ENCODE results near the gene MAB21L4.

The MAB21L4 gene

DNA sequence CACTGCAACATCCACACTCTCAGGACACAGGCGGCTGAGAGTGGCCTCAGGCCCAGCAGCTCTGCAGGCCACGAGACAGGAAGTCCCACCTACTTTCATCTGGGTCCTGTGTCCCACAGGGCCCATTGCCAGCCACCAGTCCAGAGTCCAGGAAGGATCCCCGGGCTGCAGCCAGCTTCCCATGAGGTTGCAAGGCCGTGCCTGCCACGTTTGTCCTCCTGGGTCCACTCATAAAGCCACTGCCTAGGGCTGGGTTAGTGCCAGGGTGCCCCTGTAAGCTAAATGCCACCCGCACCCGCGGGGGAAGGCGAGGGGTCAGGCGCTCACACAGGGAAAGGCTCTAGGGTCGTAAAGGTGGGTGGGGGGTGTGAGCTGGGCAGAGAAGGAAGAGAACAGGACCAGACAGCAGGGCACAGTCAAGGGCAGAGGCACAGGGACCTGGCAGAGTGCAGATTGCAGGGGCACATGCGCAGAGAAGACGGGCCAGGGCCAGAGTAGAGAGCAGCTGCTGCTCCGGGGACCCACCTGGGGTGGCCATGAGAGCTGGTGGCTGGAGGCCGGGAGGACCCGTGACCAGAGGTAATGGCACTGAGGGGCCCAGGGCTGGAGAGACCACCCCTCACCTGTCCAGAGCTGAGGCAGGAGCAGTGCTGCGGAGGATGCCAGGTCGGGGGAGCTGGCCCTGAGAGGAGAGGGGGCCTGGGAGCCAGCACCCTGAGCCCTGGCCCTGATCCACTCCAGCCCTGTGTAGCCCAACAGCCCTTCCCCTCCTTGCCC, 19.3 kb downstream of the MAB21L4 start:
- FAIRE-seq: no peak

DNA sequence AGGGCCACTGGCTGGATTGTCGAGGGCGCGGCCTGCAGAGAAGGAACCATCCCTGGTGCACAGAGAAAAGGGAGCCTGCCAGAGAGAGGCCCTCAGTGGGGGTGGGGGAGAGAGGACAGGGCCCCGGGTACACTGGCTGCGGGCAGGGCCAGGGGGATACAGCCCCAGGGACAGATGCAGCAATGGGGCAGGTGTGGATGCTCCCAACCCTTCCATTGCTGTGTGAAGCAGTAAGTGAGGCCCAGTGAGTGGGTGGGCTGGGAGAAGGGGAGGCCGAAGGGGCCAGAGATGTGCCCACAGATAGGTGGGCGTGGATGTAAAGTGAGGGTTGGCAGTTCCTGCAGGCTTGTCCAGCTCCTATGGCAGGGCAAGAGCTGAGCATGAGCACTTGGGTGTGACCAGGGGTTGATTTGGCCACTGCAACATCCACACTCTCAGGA, 19.9 kb downstream of the MAB21L4 start:
- FAIRE-seq: no peak

DNA sequence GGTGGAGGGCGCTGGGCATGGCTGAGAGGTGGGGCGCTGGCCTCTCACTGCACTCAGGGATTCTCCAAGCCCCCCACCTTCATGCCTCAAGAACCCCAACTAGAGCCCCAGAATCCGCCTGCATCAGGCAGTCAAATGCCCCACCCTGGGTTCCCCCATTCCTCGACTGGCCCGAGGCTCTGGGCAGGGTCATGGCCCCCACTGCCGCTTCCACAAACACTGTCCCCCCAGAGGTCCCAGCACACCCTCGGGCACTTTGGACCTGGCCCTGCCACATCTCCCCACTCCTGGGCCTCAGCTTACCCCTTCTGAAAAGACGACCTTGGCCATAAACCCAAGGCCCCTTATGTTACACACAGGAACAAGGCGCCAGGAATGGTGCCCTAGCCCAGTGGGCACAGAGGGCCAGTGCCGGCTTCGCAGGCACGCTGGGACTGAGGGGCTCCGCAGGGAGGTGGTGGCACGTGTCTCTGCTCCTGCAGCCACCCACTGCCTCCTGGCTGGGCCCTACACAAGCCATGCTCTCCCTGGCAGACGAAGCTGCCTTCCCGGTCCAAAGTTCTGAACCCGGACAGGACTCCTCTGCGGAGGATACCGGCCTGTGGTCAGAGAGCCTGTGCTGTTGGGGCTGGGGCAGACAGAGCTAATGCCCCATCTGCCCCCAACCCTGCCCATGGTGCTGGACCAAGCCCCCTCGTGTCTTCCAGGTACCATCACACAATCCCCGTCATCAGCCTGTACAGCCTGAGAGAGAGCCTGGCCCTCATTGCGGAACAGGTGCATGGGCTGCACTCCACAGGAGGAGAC, 20.5 kb downstream of the MAB21L4 start:
- FAIRE-seq: no peak

DNA sequence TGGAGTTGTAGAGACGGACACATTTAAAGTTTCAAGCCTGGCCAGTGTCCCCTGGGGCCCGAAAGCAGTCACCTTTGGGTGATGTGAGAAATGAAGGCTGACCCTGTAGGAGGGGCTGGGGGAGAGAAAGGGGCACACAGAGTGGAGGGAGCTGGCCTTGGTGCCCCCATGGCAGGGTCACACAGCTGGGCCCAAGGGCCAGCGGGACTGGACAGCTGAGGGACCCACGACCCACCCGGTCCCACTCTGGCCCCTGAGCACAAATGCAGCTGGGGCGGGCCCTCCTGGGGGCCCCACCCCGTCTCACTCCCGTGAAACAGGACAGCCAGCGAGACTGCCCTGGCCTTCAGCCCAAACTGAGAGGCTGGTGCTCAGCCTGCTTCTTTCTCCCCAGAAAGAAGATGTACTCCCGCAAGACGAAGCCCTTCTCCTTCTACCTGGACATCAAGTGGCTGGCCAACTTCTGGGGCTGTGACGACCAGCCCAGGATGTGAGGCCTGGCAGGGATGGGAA, 21.2 kb downstream of the MAB21L4 start:
- FAIRE-seq: no peak

DNA sequence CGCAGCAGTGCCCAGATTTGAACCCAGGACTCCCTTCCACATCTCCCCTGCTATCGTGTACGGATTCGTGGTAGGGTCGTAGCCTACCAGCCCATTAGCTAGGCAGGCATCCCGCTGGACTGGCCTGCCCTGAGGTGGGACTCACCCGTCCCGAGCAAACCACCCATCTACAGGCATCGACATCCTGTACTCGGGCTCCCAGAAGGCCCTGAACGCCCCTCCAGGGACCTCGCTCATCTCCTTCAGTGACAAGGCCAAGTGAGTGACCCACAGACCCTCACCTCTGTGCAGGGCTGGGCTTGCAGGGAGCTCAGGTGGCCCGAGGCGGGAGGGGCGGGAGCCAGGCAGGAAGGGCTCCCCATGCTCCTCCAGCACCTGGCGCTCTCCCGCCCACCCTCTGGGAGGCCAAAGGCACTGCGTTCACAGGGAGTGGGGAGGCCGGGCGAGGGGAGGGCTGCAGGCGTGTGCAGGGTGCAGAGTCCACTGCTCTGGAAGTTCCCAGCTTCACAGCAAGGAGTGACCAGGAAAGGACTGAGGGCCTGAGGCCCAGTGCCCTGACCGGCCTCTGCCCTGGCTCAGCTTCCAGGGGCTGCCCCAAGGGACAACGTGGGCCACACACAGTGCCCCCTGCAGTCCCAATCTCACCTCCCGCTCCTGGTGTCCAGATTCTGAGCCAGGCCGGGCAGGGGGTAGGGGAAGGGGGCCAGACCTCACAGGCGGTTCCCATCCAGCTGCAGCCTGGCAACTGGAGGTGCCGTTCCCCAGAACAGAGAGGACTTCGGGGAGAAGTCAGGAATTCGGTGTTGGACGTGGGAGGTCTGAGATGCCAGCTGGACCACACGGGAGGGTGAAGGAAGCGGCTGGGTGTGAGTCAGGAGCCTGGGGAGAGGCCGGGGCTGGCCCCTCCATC, 21.9 kb downstream of the MAB21L4 start:
- FAIRE-seq: no peak

DNA sequence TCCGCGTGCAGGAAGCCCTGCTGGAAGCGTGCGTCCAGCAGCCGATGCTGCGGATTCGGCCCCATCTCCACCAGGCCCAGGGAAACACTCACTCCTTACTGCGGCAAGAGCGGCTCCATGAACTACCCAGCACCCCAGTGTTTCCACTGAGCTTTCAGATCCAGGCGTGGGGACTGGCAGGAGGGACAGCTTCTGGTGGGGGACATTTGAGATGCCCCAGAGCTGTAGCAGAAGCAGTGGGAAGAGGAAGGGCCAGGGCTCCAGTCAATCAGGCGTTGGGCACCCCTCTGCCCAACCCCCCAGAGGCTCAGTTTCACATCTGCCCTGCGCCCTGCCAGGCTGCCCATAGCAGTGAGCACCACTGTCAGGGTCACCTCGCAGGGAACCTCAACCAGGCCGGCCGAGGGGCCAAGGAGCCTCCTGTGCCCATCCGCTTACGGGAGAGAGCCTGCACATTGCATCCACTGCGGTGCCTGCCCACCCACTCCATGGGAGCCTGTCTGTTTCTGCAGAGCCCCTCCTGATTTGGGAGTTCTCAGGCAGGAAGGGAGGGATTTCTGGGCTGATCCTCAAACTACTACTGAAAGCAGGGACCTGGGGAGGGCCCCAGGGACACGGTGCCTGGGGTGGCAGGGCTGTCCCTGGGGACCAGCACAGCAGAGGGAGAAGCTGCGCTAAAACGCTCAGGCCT, 22.7 kb downstream of the MAB21L4 start:
- no peak for FAIRE-seq

DNA sequence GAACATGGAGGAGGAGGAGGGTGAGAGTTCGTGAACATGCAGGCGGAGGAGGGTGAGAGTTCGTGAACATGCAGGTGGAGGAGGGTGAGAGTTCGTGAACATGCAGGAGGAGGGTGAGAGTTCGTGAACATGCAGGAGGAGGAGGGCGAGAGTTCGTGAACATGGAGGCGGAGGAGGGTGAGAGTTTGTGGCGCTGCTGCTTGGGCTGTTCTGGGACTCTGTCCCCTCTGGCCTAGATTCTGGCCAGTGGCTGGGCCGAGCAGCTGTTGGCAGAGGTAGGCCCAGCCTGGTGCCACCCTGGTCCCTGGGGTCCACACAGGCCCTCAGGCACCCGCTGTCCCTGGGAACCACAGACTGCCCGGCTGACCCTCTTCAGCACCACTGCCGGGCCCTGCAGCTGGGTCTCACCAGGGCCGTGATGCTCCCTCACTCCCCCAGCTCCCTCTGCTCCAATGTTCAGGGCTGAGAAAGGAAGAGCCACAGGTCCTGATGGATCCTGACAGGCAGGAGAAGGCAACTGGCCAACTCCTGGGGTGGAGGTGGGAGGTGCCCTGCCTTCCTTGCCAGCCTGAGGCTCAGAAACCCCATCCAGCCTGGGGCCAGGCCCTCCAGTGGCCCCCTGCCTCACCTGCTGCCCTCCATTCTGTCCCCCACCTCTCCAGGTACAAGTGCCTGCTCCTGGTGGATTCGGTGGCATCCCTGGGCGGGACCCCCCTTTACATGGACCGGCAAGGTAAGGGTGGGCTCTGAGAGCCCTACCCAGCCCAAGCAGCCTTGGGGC, 23.4 kb downstream of the MAB21L4 start:
- FAIRE-seq: no peak

DNA sequence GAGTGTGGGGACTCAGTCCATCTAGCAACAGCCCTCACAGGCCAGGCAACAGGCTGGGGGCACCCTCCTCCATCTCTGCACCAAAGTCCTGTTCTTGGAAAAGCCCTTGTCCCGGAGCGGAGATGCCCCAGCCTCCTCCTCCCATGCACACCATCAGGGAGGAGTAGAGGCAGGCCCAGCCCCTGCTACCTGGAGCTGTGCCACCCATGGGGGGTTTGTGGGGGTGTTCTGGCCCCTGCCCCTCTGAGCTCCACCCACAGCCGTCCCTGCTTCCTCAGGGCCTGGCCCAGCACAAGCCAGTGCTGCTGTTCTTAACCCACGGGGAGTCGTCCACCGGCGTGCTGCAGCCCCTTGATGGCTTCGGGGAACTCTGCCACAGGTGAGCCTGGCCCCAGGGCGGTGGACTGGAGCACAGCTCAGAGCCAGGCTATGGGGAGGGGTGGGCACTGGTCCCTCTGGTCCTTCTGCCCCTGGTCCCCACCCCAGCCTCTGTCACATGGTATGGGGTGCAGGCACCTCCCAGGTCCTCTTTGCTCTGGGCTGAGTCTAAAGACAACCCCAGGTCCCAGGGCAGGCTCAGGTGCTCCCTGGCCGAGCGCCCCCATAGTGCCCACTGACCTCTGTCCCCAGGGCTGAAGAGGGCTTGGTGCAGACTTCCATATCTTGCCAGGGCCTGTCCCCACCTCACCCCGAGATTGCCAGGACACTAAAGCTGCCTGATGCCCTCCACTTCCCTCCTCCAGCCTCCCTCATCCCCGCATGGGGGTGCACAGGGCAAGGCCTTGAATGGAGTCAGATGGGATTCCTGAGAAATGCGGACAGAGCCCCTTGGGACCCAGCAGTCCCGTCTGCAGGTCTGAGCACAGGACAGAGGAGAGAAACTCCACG, 24.6 kb downstream of the MAB21L4 start:
- no peak for FAIRE-seq

DNA sequence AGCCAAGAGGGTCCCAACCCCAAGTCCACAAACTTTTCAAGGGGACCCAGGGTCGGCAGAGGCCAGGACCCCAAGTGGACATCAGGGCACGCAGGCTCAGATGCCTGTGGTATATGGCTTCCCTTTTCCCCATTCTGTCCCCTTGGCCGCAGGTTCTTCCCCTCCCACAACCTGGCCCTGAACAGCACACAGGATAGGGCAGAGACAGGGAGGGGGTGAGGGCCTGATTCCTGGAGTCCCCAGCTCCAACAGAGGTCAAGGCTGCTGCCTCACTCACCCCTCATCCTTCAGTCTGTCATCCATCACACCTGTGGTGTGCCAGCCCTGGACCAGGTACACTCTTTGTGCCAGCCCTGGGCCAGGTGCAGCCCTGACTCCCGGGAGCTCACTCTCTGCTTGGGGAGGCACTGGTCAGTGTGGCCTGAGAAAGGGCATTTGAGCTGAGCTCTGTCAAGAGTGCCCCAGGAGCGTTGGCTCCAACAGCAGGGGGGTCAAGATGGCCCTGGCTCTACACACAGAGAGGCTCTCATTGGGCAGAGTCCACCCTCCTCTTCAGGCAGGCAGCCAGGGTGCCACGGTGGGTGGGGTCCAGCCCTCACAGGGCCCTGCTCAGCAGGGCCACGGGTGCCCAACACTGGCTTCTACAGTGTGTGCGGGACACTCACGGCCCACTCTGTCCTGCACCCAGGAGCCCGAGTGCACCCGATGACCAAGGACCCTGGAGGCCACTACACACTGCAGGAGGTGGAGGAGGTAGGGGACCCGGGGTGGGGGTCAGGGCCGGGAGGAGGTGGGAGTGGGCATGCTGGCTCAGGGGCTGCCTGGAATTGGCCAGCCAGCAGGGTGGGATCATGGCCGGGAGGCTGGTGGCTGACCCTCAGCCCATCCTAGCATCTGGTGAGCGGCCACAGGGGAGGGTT, 25.7 kb downstream of the MAB21L4 start:
- no peak for FAIRE-seq

DNA sequence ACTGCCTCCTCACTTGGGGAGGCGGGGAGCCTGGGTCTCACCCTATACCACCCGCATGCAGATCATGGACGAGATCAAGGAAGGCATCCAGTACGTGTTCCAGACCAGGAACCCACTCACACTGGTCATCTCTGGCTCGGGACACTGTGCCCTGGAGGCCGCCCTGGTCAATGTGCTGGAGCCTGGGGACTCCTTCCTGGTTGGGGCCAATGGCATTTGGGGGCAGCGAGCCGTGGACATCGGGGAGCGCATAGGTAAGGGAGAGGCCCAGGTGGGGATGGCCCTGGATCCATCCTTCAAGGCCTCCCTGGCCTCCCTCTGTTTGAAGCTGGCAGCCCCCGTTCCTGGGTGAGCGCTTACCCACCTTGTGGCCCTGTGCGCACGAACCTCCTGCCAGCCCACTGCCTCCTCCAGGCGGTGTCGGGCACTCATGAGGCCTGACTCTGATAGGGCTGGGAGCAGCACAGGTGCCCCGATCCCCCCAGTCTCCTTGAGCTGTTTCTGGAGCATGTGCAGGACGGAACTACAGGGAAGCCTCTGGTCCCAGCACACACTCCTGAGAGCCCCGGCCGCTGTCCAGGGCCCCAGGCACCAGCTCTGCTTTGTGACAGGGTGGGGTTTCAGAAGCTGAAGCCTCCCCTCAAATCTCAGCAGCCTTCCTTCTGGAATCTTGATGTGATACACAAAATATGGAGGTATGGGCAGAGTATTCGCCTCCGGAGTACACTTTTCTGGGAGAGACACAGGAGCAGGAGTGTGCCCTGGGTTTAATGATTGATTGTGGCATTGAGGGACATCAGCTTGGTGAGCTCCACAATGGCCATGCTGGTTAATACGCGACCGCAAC, 26.6 kb downstream of the MAB21L4 start:
- no peak for FAIRE-seq

DNA sequence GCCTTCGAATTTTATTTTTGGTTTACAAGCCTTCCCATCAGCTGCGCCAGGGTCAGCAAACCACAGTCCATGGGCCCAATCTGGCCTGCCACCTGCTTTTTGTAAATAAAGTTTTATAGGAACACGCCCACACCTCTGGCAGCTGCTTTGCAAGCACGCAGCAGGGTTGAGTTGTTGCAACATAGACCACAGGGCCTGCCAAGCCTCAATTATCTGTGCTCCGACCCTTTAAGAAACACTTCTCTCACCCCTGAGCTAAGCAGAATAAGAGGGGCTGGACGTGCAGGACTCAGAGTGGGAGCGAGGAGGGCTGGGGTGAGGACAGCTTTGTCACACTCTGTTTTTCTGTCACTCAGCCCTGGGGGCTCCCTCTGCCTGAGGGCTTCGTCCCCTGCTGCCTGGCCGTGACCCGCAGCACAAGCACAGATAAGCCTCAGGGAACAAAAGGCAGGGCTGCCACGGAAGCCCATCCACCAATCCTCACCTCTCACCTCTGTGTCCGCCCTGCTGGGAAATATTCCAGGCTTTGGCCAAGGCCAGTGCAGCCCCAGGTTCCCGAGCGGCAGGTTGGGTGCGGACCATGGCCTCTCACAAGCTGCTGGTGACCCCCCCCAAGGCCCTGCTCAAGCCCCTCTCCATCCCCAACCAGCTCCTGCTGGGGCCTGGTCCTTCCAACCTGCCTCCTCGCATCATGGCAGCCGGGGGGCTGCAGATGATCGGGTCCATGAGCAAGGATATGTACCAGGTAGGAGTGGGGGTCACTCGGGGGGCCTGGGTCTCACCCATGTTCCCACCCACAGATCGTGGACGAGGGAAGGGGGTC, 27.5 kb downstream of the MAB21L4 start, which contains the start of gene AGXT:
Gene AGXT, plus strand, starts transcription at position 539 of the 823 bp plus-strand sequence. Its CDS starts 42 bp downstream, at position 581.
- FAIRE-seq: no peak

DNA sequence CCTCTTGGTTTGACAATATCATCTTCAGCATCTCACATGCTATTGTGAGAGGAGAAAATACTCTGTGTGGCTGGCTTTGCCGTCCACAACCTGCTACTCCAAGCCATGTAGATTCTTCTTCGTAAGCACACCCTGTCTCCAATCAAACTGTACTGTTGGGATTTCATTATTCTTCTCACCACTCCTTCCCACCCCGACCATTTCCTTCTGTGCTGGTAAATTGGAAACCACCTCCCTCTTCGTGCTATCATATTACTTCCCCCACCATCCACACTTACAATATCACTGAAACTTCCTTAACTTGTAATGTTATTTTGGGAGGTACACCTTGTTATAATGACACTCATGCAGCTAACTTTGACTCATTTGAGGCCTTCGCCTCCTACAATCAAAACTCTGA, 30.6 kb downstream of the MAB21L4 start:
- no peak for FAIRE-seq

DNA sequence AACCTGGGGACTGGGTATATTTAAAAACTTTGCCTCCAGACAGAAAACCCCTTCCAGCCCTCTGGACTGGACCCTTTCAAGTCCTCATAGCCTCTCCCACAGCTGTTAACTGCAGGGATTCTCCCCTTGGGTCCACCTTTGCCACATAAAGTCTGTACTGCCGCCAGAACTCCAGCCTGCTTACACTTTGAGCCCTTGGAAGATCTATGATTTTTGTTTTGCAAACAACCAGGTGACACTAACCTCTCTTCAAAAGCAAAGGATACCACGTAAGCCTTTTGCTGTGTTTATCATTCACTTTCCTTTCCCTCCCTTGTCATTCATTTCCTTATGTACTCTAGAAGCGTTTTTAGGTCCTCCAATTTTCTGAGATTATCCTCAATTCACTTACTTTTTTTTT, 31.5 kb downstream of the MAB21L4 start:
- no peak for FAIRE-seq

DNA sequence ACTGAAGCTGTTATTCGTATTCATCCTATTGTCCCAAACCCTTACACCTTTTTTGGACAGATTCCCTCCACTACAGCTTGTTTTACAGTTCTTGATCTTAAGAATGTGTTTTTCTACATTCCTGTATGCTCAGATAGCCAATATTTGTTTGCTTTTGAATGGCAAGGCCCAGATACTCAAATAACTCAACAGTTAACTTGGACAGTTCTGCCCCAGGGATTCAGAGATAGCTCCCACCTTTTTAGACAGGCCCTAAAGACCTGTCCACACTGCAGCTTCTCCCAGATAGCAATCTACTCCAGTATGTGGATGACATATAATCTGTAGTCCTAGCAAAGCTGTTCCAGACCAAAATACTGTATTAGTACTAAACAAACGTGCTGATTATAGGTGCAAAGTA, 34.4 kb downstream of the MAB21L4 start:
- no peak for FAIRE-seq

DNA sequence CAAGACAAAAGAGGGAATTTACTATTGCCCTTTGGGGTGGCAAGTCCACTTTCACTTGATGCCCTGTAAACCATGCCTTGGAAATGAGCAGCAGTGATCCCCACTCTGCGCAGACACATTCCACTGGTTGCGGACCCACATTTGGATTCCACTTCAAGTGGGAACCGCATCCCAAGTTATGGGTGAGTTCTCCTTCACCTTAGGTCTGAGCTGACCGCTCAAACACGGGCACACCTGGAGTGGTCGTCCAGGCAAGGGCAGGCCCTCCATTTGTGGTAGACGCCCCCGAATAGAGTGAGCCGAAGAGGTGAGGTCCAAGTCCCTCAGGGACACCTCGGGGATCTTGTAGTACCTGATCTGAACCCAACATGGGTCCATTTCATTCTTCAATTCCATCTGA, 37.1 kb downstream of the MAB21L4 start:
- no peak for FAIRE-seq

DNA sequence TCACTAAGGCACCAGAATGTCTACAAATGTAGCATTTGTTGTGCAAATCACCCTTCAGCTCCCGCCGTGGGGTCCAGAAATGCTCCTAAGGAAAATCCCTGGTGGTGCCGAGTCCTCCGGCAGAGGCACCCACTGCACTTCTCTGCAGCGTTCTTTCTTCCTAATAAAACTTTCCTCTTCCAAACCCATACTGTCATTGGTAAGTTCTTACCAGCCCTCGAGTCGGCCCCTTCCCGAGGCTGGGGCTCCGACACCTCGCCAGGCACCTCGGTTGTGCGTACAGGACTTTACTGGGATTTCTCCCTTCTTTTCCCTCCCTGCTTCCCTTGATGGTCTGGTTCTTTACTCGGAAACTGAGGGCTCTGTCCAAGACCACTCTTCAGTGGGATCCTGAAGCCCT, 37.6 kb downstream of the MAB21L4 start:
- FAIRE-seq: no peak
